ENCODE measurements around the gene GRHPR.
"Not testable (repeated sequence)": the region's sequence is repeated elsewhere in the genome, so short reads cannot be mapped to it uniquely, and the experiment has no call there.

The GRHPR gene

DNA sequence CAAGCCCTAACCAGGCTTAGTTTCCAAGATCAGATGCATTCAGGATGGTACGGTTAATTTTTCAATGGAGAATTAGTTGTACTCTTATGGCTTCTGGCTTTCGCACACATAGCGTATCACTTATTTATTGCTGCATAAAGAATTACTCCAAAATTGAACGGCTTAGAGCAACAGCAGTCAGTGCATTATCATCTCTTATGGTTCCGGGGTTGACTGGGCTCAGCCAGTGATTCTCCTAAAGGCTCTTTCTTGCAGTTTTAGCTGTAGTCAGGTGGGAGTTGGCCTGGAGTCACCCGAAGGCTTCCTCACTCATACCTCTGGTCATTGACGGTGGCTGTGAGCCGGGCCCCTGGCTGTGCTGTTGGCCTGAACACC is 595 bp upstream of the GRHPR start:
- peak; percentile 29 for DNase-seq (ENCODE audit: low spot score)

DNA sequence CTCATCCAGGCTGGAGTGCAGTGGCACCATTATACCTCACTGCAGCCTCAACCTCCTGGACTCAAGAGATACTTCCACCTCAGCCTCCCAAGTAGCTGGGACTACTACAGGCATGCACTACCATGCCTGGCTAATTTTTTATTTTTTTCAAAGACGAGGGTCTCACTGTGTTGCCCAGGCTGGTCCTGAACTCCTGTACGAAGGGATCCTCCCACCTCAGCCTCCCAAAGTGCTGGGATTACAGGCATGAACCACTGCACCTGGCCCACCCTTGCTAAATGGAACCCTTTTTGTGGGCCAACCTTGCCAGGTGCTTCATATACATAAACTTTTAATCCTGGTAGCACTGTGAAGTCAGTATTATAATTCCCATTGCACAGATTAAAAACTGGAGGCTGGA is 1.0 kb downstream of the GRHPR start:
- no peak for DNase-seq (ENCODE audit: low spot score)

DNA sequence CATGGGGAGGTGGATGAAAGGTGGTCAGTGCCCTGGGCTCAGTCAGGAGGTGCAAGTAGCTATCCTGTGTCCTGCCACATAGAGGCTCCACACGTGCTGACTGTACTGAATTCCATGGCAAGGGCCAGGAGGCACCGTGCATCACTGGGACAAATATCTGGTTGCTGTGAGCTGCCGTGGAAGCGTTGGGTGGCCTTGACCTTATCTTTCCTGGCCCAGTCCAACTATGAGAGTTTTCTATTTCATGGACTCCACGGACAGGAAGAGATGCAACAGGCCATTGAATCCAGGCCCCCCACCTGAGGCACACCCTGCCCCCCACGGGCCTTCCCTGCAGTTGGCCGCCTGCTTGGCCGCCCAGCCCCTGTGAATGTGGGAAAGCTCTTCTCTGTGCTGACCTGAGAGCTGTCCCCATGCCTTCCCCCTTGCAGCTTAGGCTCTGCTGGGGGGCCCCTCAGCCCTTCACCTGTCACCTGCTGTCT is 1.7 kb downstream of the GRHPR start:
- DNase-seq (ENCODE audit: low spot score) = no peak

DNA sequence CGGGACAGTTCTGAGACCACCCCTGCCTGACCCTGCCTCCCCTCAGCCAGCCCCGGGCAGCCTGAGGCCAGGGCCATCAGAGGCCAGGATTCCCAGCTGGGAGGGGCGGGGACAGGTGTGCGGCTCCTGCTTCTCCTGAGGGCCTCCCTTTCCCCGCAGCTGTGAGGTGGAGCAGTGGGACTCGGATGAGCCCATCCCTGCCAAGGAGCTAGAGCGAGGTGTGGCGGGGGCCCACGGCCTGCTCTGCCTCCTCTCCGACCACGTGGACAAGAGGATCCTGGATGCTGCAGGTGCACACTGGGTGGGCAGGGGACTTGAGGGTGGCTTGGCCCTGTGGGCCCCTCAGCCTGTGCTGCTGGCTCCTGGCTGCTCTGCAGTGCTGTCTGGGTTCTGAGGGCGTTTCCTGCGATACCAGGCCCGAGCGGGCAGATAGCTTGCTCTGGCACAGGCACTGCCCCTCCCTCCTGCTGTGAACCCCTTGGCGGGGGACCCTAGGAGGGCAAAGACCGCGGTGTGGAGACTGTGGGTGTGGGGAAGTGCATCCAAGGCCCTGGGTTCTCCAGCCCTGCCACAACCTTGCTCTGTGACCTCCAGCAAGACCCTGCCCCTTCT is 2.3 kb downstream of the GRHPR start:
- DNase-seq (ENCODE audit: low spot score) = no peak

DNA sequence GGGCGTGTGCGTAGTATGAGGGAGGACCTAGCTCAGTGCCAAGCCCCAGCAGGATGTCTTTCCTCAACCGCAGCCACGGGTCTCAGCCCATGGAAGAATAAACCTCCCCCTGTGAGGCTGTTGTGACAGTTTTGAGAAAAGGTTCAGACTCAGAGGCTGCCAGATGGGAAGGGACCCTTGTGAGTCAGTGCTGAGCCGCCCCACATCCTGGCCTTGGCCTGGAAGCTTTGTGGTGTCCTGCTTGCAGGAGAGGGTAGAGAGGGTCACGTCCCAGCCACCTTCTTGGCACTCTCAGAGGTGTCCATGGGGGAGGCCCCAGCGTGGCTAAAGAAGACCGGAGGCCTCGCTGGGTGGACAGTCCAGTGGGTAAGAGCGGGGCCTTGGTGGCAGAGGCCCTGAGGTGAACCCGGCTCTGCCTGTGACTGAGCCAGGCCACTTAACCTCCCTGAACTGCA is 2.8 kb downstream of the GRHPR start:
- DNase-seq (ENCODE audit: low spot score) = no peak

DNA sequence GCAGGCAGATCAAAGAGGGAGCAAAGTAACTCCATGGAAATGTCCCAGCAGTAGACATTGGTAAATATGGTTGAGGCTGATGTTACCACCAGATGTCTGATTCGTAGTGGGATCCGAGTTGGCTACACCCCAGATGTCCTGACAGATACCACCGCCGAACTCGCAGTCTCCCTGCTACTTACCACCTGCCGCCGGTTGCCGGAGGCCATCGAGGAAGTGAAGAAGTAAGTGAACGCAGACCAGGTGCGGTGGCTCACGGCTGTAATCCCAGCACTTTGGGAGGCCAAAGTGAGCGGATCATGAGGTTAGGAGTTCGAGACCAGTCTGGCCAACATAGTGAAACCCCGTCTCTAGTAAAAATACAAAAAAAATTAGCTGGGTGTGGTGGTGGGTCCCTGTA is 3.9 kb downstream of the GRHPR start:
- DNase-seq (ENCODE audit: low spot score) = not testable (repeated sequence)

DNA sequence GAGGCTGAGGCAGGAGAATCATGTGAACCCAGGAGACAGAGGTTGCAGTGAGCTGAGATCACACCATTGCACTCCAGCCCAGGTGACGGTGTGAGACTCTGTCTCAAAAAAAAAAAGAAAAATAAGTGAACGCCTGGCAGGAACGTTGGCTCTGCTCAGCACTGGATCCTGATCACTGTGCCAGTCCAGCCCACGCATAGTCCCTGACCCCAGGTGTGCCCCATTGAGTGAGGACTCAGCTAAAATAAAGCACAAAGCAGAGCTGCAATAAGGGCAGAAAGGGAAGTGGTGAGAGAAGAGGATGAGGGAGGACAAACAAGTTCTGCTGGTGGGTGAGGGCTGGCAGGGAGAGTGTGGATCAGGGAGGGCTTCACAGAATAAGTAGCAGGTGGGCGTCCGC is 4.3 kb downstream of the GRHPR start:
- DNase-seq (ENCODE audit: low spot score) = no peak

DNA sequence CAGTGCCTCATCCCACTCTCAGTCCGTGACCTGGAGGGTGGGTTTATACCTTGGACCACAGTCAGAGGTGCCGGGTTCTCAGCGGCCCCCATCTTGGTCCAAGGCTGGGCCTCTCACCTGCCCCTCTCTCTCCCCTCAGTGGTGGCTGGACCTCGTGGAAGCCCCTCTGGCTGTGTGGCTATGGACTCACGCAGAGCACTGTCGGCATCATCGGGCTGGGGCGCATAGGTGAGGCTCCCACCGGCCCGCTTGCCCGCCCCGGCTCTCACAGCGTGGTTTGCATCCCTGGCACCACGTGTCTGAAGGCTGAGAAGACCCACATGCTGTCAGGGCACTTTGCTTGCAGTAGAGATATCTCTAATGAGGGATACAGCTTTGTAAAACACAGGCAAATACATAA is 5.8 kb downstream of the GRHPR start:
- no peak for DNase-seq (ENCODE audit: low spot score)

DNA sequence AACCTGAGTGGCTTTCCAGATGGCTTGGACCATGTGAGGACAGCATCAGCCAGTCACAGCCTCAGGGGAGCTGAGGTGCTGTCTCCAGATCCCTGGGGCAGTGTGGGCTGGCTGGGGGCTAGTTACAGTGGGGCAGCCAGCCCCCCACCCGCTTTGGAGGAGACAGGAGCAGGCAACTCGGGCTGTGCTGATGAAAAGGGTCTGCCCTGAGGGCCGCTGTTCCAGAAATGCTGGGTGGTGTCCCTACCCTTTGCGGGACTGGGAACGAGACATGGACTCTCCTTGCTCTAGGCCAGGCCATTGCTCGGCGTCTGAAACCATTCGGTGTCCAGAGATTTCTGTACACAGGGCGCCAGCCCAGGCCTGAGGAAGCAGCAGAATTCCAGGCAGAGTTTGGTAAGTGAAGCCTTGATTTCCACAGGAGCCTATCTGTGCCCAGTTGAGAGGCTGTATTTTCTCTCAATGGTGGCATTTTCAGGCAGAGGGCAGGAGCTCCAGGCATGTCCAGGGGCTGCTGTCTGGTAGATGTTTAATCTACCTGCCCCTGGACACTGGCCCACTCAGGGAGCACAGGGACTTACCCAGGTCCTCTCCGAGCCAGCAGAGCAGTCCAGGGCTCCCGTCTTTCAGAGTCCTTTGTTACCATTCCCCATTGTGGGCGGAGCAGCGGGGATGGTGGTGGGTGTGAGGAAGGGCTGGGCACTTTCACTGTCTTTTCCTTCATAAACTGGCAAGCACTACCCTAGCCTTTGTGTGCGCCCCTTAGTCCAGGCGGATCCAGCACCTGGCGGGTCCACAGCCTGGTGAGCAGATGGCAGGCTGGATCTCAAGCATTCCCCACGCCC is 7.2 kb downstream of the GRHPR start:
- no peak for DNase-seq (ENCODE audit: low spot score)

DNA sequence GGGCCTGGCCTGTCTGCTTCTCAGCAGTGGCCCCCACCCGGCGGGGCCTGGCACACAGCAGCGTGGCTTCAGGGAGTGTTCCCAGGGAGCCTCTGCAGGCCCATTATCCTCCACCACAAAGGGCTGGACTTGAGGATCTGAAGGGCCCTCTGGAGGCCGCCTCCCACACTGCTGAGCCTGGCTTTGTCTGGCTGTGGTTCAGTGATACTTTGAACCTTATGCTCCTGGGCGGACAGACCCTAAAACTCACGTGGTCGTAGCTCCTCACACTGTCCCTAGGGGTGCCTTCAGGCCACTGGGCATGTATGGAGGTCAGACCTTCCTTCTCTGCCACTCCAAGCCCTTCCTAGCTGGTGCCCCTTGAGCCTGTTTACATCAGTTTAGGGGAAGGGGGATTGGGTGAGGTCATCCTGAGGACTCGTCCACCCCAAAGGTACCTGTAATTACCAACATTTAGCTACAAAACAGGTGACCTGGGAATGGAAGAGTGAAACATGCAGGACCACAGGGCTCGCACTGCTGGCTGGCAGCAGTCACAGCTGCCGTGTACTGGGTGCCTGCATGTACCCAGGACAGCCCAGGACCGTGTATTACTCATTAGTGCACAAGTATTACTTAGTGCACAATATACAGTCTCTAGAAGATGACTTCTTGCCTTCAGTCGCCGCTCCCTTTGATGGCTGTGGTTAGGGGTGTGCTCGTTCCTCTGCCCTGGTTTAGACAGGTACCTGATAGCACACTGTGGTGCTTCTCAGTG is 8.5 kb downstream of the GRHPR start:
- DNase-seq (ENCODE audit: low spot score) = no peak

DNA sequence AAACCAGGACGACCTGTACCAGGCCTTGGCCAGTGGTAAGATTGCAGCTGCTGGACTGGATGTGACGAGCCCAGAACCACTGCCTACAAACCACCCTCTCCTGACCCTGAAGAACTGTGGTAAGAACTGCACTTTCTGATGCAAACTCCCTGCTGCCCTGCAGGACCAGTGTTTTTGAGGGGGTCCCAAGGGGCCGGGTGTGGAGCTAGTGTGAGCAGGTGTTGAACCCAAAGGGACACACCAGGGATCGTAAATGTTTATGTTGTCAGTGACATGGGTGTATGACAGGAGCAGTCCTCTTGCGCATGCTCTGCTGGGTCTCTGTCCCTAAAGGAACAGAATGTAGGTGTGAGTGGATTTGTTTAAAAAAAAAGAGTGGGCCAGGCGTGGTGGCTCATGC is 9.5 kb downstream of the GRHPR start:
- DNase-seq (ENCODE audit: low spot score) = no peak

DNA sequence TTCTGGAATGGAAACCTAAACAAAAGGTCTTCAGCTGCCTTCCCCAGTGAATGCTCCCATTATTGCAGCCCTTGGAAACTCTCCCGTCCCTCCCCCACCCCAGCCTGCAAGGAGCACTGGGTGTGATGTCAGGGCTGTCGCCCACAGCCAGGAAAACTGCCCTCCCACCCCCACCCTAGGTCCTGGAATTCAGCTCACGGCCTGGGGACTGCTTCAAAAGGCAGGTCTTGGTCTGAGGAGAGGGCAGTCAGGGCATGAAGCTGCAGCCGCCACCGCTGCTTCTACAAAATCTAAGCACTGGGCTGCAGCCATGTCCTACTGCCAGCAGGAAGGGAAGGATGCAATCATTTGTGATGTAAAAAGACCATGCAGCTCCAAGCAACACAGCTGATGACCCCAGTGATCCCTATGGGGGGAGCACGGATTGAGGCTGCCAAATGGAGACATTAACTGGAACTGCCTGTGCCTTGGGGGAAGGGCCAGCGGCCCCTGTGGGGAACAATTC is 11.4 kb downstream of the GRHPR start:
- DNase-seq (ENCODE audit: low spot score) = no peak

DNA sequence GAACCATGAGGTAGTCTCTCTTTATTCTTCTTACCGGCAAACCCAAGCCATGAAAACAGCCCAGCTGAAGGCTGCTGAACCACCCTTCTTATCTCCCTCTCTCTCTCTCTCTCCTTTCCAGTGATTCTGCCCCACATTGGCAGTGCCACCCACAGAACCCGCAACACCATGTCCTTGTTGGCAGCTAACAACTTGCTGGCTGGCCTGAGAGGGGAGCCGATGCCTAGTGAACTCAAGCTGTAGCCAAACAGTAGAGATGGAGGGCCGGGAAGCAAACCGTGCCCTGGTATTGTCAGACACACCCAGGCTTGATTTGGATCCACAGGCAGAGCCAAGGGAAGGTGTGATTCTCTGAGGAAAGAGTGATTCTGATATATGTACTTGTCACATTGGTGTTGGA is 14.0 kb downstream of the GRHPR start:
- no peak for DNase-seq (ENCODE audit: low spot score)

DNA sequence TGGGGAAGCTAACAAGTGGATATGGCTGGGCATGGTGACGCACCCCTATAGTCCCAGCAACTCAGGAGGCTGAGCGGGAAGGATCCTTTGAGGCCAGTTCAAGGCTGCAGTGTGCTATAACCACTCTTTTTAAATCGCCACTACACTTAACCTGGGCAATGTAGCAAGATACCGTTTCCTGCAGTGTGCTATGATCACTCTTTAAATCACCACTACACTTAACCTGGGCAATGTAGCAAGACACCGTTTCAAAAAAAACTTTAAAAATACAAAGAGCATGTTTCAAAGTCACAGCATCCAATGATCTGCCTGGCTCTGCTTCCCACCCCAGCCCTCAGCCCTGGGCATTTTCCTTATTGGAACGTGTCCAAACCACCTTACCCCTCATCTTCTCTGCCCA is 14.5 kb downstream of the GRHPR start:
- DNase-seq (ENCODE audit: low spot score) = no peak

DNA sequence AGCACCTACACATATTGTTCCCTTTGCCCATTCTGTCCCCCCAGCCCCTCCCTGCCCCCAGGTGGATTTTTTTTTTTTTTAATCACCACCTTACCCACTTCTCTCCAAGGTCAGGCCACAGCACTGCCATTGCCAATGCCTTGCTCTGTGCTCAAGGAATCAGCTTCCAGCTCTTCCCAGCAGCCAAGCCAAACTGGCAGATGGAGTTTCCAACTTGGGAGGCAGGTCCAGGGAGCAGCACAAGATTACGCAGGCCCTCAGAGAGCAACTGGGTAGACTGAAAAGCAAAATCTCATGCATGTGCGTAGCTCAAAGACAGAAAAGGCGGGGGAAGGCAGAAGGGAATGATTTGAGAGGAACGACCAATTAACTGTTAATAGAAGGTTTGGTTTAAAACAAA is 15.1 kb downstream of the GRHPR start:
- DNase-seq (ENCODE audit: low spot score) = no peak

DNA sequence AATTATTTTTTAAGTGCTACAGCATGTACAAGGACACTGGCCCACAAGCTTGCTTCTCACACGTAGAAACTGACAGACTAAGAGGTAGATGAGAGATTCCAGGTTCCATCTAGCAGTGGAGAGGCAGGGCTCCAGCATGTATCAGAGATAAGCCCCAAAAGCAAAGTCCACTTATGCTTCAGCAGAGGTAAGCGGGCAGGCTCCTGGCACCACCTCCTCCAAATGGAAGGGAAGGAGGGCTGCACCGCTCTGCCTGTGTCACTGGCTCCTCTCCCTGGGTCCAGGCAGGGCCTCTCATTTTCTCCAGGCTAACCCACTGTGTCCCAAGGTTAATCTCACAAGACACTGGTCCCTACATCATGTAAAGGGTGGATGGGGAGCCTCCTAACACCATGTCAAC is 15.9 kb downstream of the GRHPR start:
- DNase-seq (ENCODE audit: low spot score) = no peak

DNA sequence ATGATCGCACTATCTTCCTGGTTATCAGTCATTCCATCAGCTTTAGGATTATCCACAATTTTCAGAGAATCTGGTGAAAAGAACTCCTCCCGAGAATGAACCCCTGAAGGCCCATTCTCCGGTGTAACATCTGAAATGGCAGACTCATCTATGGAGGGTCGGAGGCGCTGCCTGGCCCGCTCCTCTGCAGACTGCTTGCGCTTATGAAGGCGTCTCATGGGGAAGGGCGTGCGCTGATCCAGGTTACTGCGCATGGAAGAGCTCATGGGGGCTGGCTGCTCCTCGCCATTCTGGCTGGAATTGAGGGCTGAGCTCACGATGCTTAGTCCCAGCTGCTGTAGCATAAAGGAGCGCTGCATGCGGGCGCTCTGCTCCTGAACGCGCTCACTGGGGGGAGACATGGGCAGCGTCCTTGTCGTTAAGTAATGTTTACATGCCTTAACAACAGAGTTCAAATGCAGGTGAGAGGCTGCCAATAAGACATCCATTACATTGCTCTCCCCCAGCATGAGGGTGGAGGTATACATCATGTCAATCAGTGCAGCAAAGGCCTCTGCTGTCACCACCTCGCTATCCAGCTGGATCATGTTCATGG is 19.4 kb downstream of the GRHPR start:
- DNase-seq (ENCODE audit: low spot score) = no peak

DNA sequence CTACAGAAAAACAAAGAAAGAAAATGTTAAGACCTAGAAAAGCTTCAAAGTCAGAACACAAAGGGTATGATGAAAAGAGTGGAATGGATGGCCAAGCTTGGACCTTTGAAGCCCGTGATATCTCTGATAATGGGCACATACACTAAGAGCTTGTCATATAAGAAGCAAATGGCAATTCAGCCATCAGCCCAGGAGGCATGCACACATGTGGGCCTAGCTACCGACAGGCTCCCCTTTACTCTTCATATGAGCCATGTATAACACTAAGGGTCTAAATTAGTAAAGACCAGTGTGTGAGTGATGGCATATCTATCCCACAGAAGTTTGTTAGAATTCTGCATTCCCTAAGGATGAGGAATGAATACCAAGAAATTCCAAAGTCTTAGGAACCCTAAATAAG is 20.1 kb downstream of the GRHPR start:
- DNase-seq (ENCODE audit: low spot score) = no peak

DNA sequence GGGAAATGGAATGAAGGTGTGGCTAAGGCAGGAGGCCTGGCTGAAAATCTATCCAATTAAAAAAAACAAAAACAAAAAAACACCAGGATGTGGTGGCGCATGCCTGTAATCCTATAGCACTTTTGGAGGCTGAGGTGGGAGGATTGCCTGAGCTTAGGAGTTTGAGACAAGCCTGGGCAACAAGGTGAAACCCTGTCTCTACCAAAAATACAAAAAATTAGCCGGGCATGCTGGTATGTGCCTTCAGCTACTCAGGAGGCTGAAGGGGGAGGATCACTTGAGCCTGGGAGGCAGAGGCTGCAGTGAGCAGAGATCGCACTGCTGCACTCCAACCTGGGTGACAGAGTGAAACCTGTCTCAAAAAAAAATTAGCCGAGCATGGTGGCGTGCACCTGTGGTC is 21.1 kb downstream of the GRHPR start:
- no peak for DNase-seq (ENCODE audit: low spot score)

DNA sequence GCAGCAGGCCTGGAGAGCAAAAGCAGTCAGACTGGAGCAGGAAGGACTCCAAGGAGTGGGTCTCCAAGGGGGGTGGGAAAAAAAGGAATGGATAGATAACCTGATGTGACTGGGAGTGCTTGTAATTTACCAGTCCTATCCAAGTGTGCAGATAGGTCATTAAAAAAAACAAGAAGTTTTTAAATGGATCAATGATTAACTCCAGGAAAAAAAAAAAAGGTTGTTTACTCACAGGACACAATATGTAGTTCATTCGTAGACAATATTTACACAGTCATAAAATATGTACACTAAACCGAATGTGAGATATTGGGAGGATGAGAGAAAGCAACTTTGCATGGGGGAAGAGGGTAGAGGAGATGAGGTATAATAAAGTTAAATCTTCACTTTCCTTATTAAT is 22.4 kb downstream of the GRHPR start:
- no peak for DNase-seq (ENCODE audit: low spot score)

DNA sequence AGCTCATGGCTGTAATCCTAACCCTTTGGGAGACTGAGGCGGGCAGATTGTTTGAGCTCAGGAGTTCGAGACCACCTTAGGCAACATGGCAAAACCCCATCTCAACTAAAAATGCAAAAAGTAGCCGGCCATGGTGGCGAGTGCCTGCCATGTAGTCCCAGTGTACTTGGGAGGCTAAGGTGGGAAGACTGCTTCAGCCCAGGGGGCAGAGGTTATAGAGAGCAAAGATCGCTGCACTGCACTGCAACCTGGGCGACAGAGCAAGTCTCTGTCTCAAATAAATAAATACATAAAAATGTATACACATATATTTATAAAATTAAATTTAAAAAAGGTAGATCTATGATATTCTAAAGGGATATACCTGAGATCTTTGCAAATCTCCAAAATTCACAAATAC is 23.3 kb downstream of the GRHPR start:
- DNase-seq (ENCODE audit: low spot score) = no peak

DNA sequence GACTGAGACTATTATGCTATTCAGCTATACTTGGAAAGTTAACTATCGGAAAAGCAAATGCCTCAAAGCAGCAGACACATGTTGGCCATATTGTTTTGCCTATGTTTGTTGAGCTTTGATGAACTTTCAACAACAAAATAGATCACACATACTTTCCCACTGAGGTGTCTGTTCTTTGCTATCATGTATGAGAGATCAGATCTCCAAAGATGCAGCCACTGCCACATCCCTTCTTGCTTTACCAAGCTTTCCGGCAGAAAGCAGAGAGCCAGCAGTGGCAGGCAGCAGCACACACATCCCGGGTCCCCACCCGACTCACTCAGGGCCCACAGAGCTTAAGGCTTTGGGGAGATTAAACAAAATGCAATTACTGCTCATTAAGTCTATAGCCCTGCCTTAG is 23.9 kb downstream of the GRHPR start:
- DNase-seq (ENCODE audit: low spot score) = no peak
